Parathyroid adenoma (tissue), 2 donors: ENCODE data around the gene GRIK4.

ENCODE experiments used
- H2AFZ ChIP-seq: fragments of 300-600 bp; sonication (generic); one replicate; pipeline ENCODE4 v1.7.0; 2017; ENCODE audit warnings: antibody characterized with exemption, mild to moderate bottlenecking
- H3K27ac ChIP-seq: fragments of 300-600 bp; sonication (generic); one replicate; pipeline ENCODE4 v1.7.0; 2017
- H3K27me3 ChIP-seq: fragments of 300-600 bp; sonication (generic); one replicate; pipeline ENCODE4 v1.7.0; 2017; ENCODE audit warnings: low read length; ENCODE audit not compliant: control insufficient read depth, insufficient read depth
- H3K36me3 ChIP-seq: fragments of 300-600 bp; sonication (generic); one replicate; pipeline ENCODE4 v1.7.0; 2017; ENCODE audit warnings: low read length; ENCODE audit not compliant: control insufficient read depth, insufficient read depth
- H3K4me1 ChIP-seq: fragments of 300-600 bp; sonication (generic); one replicate; pipeline ENCODE4 v1.7.0; 2017; ENCODE audit warnings: control low read depth
- H3K4me2 ChIP-seq: fragments of 300-600 bp; sonication (generic); one replicate; pipeline ENCODE4 v1.7.0; 2017; ENCODE audit warnings: low read length
- H3K4me3 ChIP-seq: fragments of 300-600 bp; sonication (generic); one replicate; pipeline ENCODE4 v1.7.0; 2017; ENCODE audit warnings: low read depth, low read length
- H3K79me2 ChIP-seq: fragments of 300-600 bp; sonication (generic); one replicate; pipeline ENCODE4 v1.7.0; 2017; ENCODE audit warnings: control low read depth
- H3K9ac ChIP-seq: fragments of 300-600 bp; sonication (generic); one replicate; pipeline ENCODE4 v1.7.0; 2017; ENCODE audit warnings: mild to moderate bottlenecking
- H3K9me3 ChIP-seq: fragments of 300-600 bp; sonication (generic); one replicate; pipeline ENCODE4 v1.7.0; 2017; ENCODE audit warnings: low read length; ENCODE audit not compliant: control insufficient read depth
- CTCF ChIP-seq: fragments of 300-600 bp; sonication (generic); IDR thresholded peaks from one replicate; pipeline ENCODE4 v1.7.0; 2017; ENCODE audit warnings: antibody characterized with exemption, mild to moderate bottlenecking
- donor health status: primary hyperparathyroidism.

Gene GRIK4

GRCh38 chr11:120505801-120506425, 5.6 kb upstream of the GRIK4 start:
- H3K27ac ChIP-seq: no peak overlapping the region
- no peaks in the 10 kb centered on the region for H3K9me3 ChIP-seq
- H3K79me2 ChIP-seq: no peaks in the 10 kb centered on the region
- no peak overlapping the region for H3K4me3 ChIP-seq
- no peaks in the 10 kb centered on the region for H3K4me1 ChIP-seq
- TF ChIP-seq CTCF: no peak
- H3K36me3 ChIP-seq: no peaks in the 10 kb centered on the region
- no peak overlapping the region for H3K4me2 ChIP-seq
- H2AFZ ChIP-seq: no peak overlapping the region
- H3K9ac ChIP-seq: no peak overlapping the region
- no peaks in the 10 kb centered on the region for H3K27me3 ChIP-seq

GRCh38 chr11:120509346-120510053, 2.0 kb upstream of the GRIK4 start:
- H3K9ac ChIP-seq: no peak overlapping the region
- H3K9me3 ChIP-seq: no peaks in the 10 kb centered on the region
- H3K79me2 ChIP-seq: no peaks in the 10 kb centered on the region
- H2AFZ ChIP-seq: no peak overlapping the region
- no peak overlapping the region for H3K4me3 ChIP-seq
- no peak overlapping the region for H3K4me2 ChIP-seq
- no peaks in the 10 kb centered on the region for H3K36me3 ChIP-seq
- no peak overlapping the region for H3K27ac ChIP-seq
- H3K4me1 ChIP-seq: no peaks in the 10 kb centered on the region
- no peak for TF ChIP-seq CTCF
- no peaks in the 10 kb centered on the region for H3K27me3 ChIP-seq

GRCh38 chr11:120510406-120511115, 987 bp upstream of the GRIK4 start:
- TF ChIP-seq CTCF: no peak
- Histone ChIP-seq H3K27ac (no peak overlapping the region), H3K9ac (no peak overlapping the region), H2AFZ (no peak overlapping the region), H3K9me3 (no peaks in the 10 kb centered on the region), H3K4me3 (no peak overlapping the region), H3K79me2 (no peaks in the 10 kb centered on the region), H3K27me3 (no peaks in the 10 kb centered on the region), H3K4me2 (no peak overlapping the region), H3K36me3 (no peaks in the 10 kb centered on the region), H3K4me1 (no peaks in the 10 kb centered on the region)

DNA sequence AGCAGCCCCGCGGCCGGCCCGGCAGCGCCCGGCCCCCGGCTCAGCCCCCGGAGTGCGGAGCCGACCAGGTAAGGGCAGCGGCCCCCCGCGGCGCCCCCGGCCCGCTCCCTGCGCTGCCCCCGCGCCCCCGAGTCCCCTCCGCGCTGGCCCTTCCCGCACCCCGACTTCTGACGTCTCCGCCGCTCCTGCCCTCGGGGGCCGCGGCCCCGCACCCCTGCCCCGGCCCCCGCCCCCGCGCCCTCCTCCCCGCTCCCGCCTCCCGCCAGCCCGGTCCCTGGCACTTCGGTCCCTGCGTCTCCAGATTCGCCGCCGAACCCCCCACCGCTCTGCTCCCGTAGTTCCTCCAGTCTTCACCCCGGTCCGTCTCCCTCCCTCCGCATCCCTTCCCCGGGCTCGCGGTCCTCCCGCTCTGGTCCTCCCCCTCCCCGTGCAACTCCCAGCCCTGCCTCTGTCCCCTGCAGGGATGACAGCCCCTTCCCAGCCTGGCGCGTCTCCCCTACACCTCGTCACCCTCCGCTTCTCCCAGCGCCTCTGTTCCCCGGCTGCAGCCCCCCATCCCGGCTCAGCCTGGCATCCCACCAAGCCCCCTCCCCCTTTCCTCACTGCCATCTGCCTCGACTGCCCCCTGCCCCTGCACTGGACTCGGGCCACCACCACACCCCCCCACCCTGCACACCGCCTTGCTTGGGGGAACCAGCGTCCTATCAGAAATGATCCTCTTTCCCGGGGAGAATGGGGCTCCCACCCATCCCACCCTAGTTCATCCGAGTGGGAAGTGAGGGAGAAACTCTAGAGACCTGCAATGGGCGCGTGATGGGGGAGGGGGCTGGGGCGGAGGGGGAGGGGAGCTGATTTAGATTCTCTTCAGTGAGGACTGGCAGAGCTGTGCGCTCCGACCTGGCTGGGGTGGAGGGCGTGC, 531 bp downstream of the GRIK4 start:
- no peaks in the 10 kb centered on the region for H3K4me1 ChIP-seq
- no peaks in the 10 kb centered on the region for H3K27me3 ChIP-seq
- H3K36me3 ChIP-seq: no peaks in the 10 kb centered on the region
- no peak overlapping the region for H3K4me3 ChIP-seq
- H3K79me2 ChIP-seq: no peaks in the 10 kb centered on the region
- no peak for TF ChIP-seq CTCF
- H3K9ac ChIP-seq: no peak overlapping the region
- no peaks in the 10 kb centered on the region for H3K9me3 ChIP-seq
- no peak overlapping the region for H3K27ac ChIP-seq
- H3K4me2 ChIP-seq: no peak overlapping the region
- no peak overlapping the region for H2AFZ ChIP-seq
